Measurements from ENCODE around the gene RGS16.
"Not testable (repeated sequence)": the region's sequence is repeated elsewhere in the genome, so short reads cannot be mapped to it uniquely, and the experiment has no call there.

Gene RGS16

GRCh38 chr1:182604175-182605164, at the start of gene RGS16:
Gene RGS16 (minus strand): TSS chr1:182604389. CDS start chr1:182604259, 130 bp downstream.
- no peak for DNase-seq (ENCODE audit: low read depth)

- no peak for DNase-seq (ENCODE audit: low read depth)
Measured at GRCh38 chr1:182653986-182654385, 49.8 kb upstream of the RGS16 start.

GRCh38 chr1:182652933-182653332, 48.7 kb upstream of the RGS16 start:
- no peak for DNase-seq (ENCODE audit: low read depth)

GRCh38 chr1:182651339-182651724, 47.1 kb upstream of the RGS16 start:
- DNase-seq (ENCODE audit: low read depth), result no peak

- DNase-seq (ENCODE audit: low read depth), result no peak
Measured at GRCh38 chr1:182650678-182651338, 46.6 kb upstream of the RGS16 start.

GRCh38 chr1:182649041-182649440, 44.9 kb upstream of the RGS16 start:
- DNase-seq (ENCODE audit: low read depth), result no peak

- no peak for DNase-seq (ENCODE audit: low read depth)
Measured at GRCh38 chr1:182646739-182647138, 42.5 kb upstream of the RGS16 start.

GRCh38 chr1:182644886-182645285, 40.7 kb upstream of the RGS16 start:
- DNase-seq (ENCODE audit: low read depth), result no peak

GRCh38 chr1:182643699-182644098, 39.5 kb upstream of the RGS16 start:
- no peak for DNase-seq (ENCODE audit: low read depth)

- no peak for DNase-seq (ENCODE audit: low read depth)
Measured at GRCh38 chr1:182642461-182642860, 38.3 kb upstream of the RGS16 start.

GRCh38 chr1:182641561-182641960, 37.4 kb upstream of the RGS16 start:
- no peak for DNase-seq (ENCODE audit: low read depth)

- no peak for DNase-seq (ENCODE audit: low read depth)
Measured at GRCh38 chr1:182639330-182639729, 35.1 kb upstream of the RGS16 start.

GRCh38 chr1:182637769-182638168, 33.6 kb upstream of the RGS16 start:
- no peak for DNase-seq (ENCODE audit: low read depth)

GRCh38 chr1:182635871-182636270, 31.7 kb upstream of the RGS16 start:
- no peak for DNase-seq (ENCODE audit: low read depth)

GRCh38 chr1:182634306-182635072, 30.3 kb upstream of the RGS16 start:
- DNase-seq (ENCODE audit: low read depth), result no peak

GRCh38 chr1:182633657-182634281, 29.6 kb upstream of the RGS16 start:
- DNase-seq (ENCODE audit: low read depth), result no peak

- DNase-seq (ENCODE audit: low read depth), result no peak
Measured at GRCh38 chr1:182633031-182633430, 28.8 kb upstream of the RGS16 start.

- not testable (repeated sequence) for DNase-seq (ENCODE audit: low read depth)
Measured at GRCh38 chr1:182632441-182632857, 28.3 kb upstream of the RGS16 start.

- no peak for DNase-seq (ENCODE audit: low read depth)
Measured at GRCh38 chr1:182631954-182632353, 27.8 kb upstream of the RGS16 start.

GRCh38 chr1:182631053-182631677, 27.0 kb upstream of the RGS16 start:
- DNase-seq (ENCODE audit: low read depth), result no peak

- no peak for DNase-seq (ENCODE audit: low read depth)
Measured at GRCh38 chr1:182630586-182630985, 26.4 kb upstream of the RGS16 start.

All from stromal cell of bone marrow (primary cell).